Right lobe of liver (tissue), 6 donors: ENCODE measurements around the gene HHIPL2. TPM values are rescaled to one million over a fixed set of nuclear protein-coding genes. Genes with fewer than 3 reads are reported as not detected.
"Not testable (repeated sequence)": the region's sequence is repeated elsewhere in the genome, so short reads cannot be mapped to it uniquely, and the experiment has no call there.

Experiments used
- ATAC-seq, 4 donors: fragments of 200-7000 bp; cut with Tn5 transposase; one replicate each; pipeline ENCODE4 v1.9.1; 2020; ENCODE audit warnings: mild to moderate bottlenecking in 4 of 4, moderate library complexity in 4 of 4
- DNase-seq, 3 donors: peaks; one replicate each; pipeline ENCODE4 v3.0.0-alpha.2; 2020
- H3K27ac ChIP-seq, 3 donors: fragments of 200-600 bp; one replicate each; pipeline ENCODE4 v1.8.0; 2022
- H3K27me3 ChIP-seq, 2 donors: fragments of 200-600 bp; one replicate each; pipeline ENCODE4 v1.8.0; 2022
- H3K36me3 ChIP-seq, 4 donors: fragments of 200-600 bp; sonication (generic) in 1 of 4; one replicate each; pipeline versions ENCODE4 v1.5.1 to v1.8.0; 2017 to 2022; ENCODE audit warnings: control low read depth in 1 of 4
- H3K4me1 ChIP-seq, 4 donors: fragments of 200-600 bp; sonication (generic) in 1 of 4; one replicate each; pipeline versions ENCODE4 v1.5.1 to v1.8.0; 2017 to 2022; ENCODE audit warnings: control low read depth in 1 of 4
- H3K4me3 ChIP-seq, 3 donors: fragments of 200-600 bp; one replicate each; pipeline ENCODE4 v1.8.0; 2022
- H3K9me3 ChIP-seq, 4 donors: fragments of 200-600 bp; sonication (generic) in 1 of 4; one replicate each; pipeline versions ENCODE4 v1.5.1 to v1.8.0; 2017 to 2022; ENCODE audit warnings: control low read depth in 1 of 4
- POLR2A ChIP-seq: fragments of 450-650 bp; IDR thresholded peaks from one replicate; pipeline ENCODE4 v1.6.1; 2017; ENCODE audit warnings: antibody characterized with exemption, mild to moderate bottlenecking
- WGBS: methylation state at CpG from one replicate; pipeline ENCODE4 v1.1.6; 2018; ENCODE audit warnings: low coverage, low lambda C conversion rate; ENCODE audit not compliant: insufficient coverage; ENCODE audit errors: missing lambda C conversion rate; 5-methylcytosine and 5-hydroxymethylcytosine counted together
- intact Hi-C, 2 donors: fragments of 100-400 bp; cut with DNase I; formaldehyde crosslinking; loops; one replicate each; pipeline versions ENCODE4 v1.11.2 to v1.14.1; 2022
- total RNA-seq, 6 experiments: library from RNA; depleted of rRNA in 2 of 6; stranded (reverse); fragments of >200 nt in 2 of 6; fragmentation: NEBNext Ultra II Directional in 3 of 6; extraction: Animal tissue kit (Norgen Biotek cat#: 25700) in 3 of 6; gene quantifications; one replicate each; pipeline versions ENCODE4 v1.1.0 to v1.2.4, GENCODE V29; 2016 to 2023
- TF ChIP-seq, protein P1 (sequence below), 4 donors: fragments of 200-600 bp in 3 of 4; fragments of 450-650 bp in 1 of 4; IDR thresholded peaks; one replicate each; pipeline versions ENCODE4 v1.5.1 to v1.8.0; 2016 to 2022; ENCODE audit warnings: antibody characterized with exemption in 4 of 4, mild to moderate bottlenecking in 2 of 4
- donor health status: DM: no; HTN: yes; CAD: no.
- donor health status: DM: no; HTN: no; CAD: no.
- donor health status: DM: no; HTN: no; CAD: no.
- donor health status: DM: no; HTN: yes; CAD: no.
- donor health status: DM: no; HTN: yes; CAD: no.

HHIPL2 gene
- total RNA-seq, 6 experiments from 2014 or later = 1.6 TPM; not detected in 5

- ATAC-seq = no peak
- 82% methylated on average over 3 of the region's 3 CpGs for WGBS
- intact Hi-C loops = no loop called here
Observed at GRCh38 chr1:222523852-222524251, 24.1 kb downstream of the HHIPL2 start.

DNA sequence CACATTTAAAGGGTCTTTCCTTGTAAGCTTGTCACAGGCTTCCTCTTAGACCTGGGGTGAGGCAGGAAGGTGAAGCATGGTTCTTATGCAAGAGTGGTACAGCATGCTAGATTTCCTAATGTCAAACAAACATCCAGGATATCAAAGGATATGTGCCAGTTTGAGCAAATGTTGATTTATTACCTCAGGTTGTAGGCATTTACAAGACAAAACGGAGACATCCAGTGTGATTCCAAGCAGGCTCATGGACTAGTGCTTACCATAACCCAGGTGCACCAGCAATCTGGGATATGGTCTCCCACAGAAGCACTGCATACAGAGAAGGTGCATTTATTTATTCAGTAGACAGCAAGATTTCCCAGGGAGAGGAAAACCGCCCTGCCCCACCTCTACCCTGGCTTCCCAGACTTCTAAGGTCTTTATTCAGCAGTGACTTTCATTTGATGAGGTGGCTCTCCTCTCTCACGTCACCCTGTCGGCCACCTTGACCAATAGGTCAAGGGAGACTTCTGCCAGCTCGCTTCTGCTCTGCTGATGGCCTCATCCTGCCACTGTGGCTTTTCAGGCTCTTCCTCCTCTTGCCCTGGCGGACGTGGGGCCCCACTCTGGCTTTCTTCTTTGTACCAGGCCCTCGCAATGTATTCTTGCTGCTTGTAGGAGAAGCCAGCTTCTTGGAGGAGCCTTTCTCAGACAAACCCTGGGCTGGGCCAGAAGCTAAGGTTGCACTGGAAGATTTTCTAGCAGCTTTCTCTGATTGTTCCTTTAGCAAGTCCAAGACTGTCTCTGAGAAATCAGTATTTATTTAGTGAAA, 25.6 kb downstream of the HHIPL2 start:
- no peaks in the 10 kb centered on the region for H3K36me3 ChIP-seq
- WGBS = 33% methylated on average over 7 of the region's 8 CpGs
- intact Hi-C loops = no loop called here
- peak; percentile 81 to 92 (median 82) for ATAC-seq
- no peak overlapping the region for H3K4me3 ChIP-seq
- no peak for TF ChIP-seq POLR2A
- TF ChIP-seq, protein P1, sequence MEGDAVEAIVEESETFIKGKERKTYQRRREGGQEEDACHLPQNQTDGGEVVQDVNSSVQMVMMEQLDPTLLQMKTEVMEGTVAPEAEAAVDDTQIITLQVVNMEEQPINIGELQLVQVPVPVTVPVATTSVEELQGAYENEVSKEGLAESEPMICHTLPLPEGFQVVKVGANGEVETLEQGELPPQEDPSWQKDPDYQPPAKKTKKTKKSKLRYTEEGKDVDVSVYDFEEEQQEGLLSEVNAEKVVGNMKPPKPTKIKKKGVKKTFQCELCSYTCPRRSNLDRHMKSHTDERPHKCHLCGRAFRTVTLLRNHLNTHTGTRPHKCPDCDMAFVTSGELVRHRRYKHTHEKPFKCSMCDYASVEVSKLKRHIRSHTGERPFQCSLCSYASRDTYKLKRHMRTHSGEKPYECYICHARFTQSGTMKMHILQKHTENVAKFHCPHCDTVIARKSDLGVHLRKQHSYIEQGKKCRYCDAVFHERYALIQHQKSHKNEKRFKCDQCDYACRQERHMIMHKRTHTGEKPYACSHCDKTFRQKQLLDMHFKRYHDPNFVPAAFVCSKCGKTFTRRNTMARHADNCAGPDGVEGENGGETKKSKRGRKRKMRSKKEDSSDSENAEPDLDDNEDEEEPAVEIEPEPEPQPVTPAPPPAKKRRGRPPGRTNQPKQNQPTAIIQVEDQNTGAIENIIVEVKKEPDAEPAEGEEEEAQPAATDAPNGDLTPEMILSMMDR (IDR thresholded peaks at IDR 0.05) = no peak
- DNase-seq = peak in 2 of 3 donors; percentile 34 to 58
- H3K27me3 ChIP-seq = no peaks in the 10 kb centered on the region
- H3K27ac ChIP-seq = peak overlapping the region; percentile 56 to 87 (median 73)
- peaks cover 0 to 19% (median 8%) of the 10 kb centered on the region in 4 donors for H3K4me1 ChIP-seq
- H3K9me3 ChIP-seq = no peaks in the 10 kb centered on the region

More at GRCh38 chr1:222523852-222524251, 24.1 kb downstream of the HHIPL2 start:
- Histone ChIP-seq H3K4me1 (peaks cover 0 to 19% (median 8%) of the 10 kb centered on the region in 4 donors), H3K27ac (no peak overlapping the region), H3K4me3 (no peak overlapping the region), H3K9me3 (no peaks in the 10 kb centered on the region), H3K27me3 (no peaks in the 10 kb centered on the region), H3K36me3 (no peaks in the 10 kb centered on the region)
- DNase-seq = no peak
- TF ChIP-seq POLR2A = no peak
- TF ChIP-seq, protein P1 (IDR thresholded peaks at IDR 0.05) = no peak

DNA sequence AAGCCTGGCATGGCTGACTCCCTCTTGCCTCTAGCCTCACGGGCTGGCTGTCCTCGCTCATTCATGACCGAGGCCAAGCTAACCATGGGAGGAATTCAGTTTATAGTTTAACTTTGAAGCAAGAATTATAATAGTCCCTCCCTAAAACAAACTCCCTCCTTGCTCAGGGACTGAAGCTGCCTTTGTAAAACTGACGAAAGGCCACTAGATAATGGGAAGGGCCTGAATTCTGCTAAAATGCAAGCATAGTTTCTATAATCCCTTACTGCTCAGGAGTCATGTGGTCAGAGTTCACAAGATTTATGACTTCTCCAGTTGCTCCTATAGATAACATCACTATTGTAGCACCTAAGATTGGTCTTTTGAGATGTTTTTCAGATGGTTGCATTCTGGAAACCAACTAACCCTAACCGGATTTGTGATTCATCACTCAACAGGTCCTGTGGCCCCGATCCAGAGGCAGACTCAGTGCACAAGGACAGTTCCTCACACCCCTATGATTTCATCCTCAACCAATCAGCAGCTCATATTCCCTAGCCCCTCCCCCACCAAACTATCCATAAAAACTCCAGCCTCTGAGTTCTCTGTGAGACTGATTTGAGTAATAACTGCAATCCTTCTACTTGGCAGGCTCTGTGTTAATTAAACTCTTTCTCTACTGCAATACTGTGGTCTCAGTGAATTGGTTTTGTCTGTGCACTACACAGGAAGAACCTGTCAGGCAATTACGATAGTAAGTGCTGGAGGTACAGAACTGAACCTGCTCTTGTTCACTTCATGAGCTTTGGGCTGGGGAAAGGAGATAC, 26.4 kb downstream of the HHIPL2 start:
- ATAC-seq = peak; percentile 69 to 79 (median 76)
- peak overlapping the region in 2 of 3 donors; percentile 73 to 87 for H3K27ac ChIP-seq
- no peaks in the 10 kb centered on the region for H3K27me3 ChIP-seq
- no peaks in the 10 kb centered on the region for H3K9me3 ChIP-seq
- no peaks in the 10 kb centered on the region for H3K36me3 ChIP-seq
- peak; percentile 43 for TF ChIP-seq POLR2A
- TF ChIP-seq, protein P1 (IDR thresholded peaks at IDR 0.05) = no peak
- WGBS = 28% methylated on average over 7 of the region's 7 CpGs
- DNase-seq = peak in 2 of 3 donors; percentile 60 to 64
- no peak overlapping the region for H3K4me3 ChIP-seq
- peaks cover 0 to 19% (median 8%) of the 10 kb centered on the region in 4 donors for H3K4me1 ChIP-seq
- intact Hi-C loops = no loop called here

GRCh38 chr1:222489496-222489895, 58.4 kb downstream of the HHIPL2 start:
- H3K4me3 ChIP-seq, H3K4me1 ChIP-seq, H3K27me3 ChIP-seq, H3K27ac ChIP-seq, H3K9me3 ChIP-seq, intact Hi-C loops, H3K36me3 ChIP-seq, DNase-seq, ATAC-seq: not testable (repeated sequence)
- WGBS = 71% methylated on average over 1 of the region's 5 CpGs

- DNase-seq, H3K4me1 ChIP-seq, H3K36me3 ChIP-seq, ATAC-seq, H3K27me3 ChIP-seq, H3K27ac ChIP-seq, H3K9me3 ChIP-seq, H3K4me3 ChIP-seq, intact Hi-C loops: not testable (repeated sequence)
- no CpG with 5 or more reads among the region's 27 CpGs for WGBS
Observed at GRCh38 chr1:222487774-222488173, 60.1 kb downstream of the HHIPL2 start.

DNA sequence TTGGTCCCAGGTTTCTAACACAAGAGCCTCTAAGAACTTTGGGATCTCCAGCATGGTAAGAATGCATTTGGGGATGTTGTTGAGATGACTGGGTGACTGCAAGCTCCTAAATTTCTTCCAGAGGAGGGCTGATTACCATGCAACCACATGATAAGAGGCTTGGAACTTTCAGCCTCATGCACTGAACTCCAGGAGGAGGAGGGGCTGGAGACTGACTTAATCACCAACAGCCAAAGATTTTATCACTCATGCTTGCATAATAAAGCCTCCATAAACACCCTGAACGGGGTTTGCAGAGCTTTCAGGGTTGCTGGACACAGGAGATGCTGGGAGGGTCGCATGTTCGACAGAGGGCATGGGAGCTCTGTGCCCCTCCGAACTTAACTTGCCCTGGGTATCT, 63.9 kb downstream of the HHIPL2 start:
- H3K4me1 ChIP-seq, intact Hi-C loops, ATAC-seq, H3K4me3 ChIP-seq, H3K36me3 ChIP-seq, DNase-seq, H3K9me3 ChIP-seq, H3K27me3 ChIP-seq, H3K27ac ChIP-seq: not testable (repeated sequence)
- no CpG with 5 or more reads among the region's 4 CpGs for WGBS

GRCh38 chr1:222479567-222479966, 68.3 kb downstream of the HHIPL2 start:
- WGBS = 68% methylated on average over 5 of the region's 7 CpGs
- H3K4me1 ChIP-seq, H3K27me3 ChIP-seq, intact Hi-C loops, H3K4me3 ChIP-seq, H3K27ac ChIP-seq, H3K9me3 ChIP-seq, ATAC-seq, DNase-seq, H3K36me3 ChIP-seq: not testable (repeated sequence)
